H1 (cell line): ENCODE measurements around the gene PDGFRA. TPM values are rescaled to one million over a fixed set of nuclear protein-coding genes. Genes with fewer than 3 reads are reported as not detected.

Experiments
- PHF8 ChIP-seq: fragments of 200-600 bp; sonication (generic); conservative IDR thresholded peaks from 2 replicates; pipeline ENCODE4 v1.7.1; 2012; ENCODE audit warnings: low read depth, mild to moderate bottlenecking, inconsistent platforms, low read length, moderate library complexity
- SP2 ChIP-seq: IDR thresholded peaks from 2 replicates; pipeline ENCODE4 v1.6.1; 2012; ENCODE audit warnings: mild to moderate bottlenecking, low read length, inconsistent platforms
- polyA plus RNA-seq, 7 experiments: library from polyadenylated mRNA; depleted of rRNA in 3 of 7; stranded (reverse) in 5 of 7; unstranded in 2 of 7; fragments of >200 nt in 5 of 7; fragments of 200-250 nt in 2 of 7; gene quantifications; 1 replicate in 5 of 7; 2 replicates in 1 of 7; 4 replicates in 1 of 7; pipeline versions ENCODE4 v1.2.1 to v1.2.3, GENCODE V29; 2011 to 2013; ENCODE audit warnings: missing spikeins in 2 of 7, mixed read lengths in 2 of 7
- total RNA-seq: library from RNA; stranded (reverse); fragmentation: NEBNext Ultra II Directional; extraction: Animal tissue kit (Norgen Biotek cat#: 25700); gene quantifications from 2 replicates; pipeline ENCODE4 v1.2.1, GENCODE V29; 2021
- TF ChIP-seq, protein P1 (sequence below), 3 experiments: IDR thresholded peaks; 1 replicate in 2 of 3; 2 replicates in 1 of 3; pipeline versions ENCODE4 v1.5.1 to v1.6.1; 2011; ENCODE audit warnings: low read length in 3 of 3, mild to moderate bottlenecking in 3 of 3, inconsistent platforms in 2 of 3, low read depth in 1 of 3, moderate library complexity in 1 of 3; ENCODE audit not compliant: insufficient read depth in 1 of 3; ENCODE audit errors: control extremely low read depth in 1 of 3
- TF ChIP-seq, protein P2 (sequence below): IDR thresholded peaks from 2 replicates; pipeline ENCODE4 v1.6.1; 2011; ENCODE audit warnings: low read length, improper control_type of control experiment

The PDGFRA gene
- total and polyA plus RNA-seq, 2 of the 8 experiments (the other 6 are each of a cell fraction or from before 2014, with no cell fraction given): 1.4 to 3.4 TPM

DNA sequence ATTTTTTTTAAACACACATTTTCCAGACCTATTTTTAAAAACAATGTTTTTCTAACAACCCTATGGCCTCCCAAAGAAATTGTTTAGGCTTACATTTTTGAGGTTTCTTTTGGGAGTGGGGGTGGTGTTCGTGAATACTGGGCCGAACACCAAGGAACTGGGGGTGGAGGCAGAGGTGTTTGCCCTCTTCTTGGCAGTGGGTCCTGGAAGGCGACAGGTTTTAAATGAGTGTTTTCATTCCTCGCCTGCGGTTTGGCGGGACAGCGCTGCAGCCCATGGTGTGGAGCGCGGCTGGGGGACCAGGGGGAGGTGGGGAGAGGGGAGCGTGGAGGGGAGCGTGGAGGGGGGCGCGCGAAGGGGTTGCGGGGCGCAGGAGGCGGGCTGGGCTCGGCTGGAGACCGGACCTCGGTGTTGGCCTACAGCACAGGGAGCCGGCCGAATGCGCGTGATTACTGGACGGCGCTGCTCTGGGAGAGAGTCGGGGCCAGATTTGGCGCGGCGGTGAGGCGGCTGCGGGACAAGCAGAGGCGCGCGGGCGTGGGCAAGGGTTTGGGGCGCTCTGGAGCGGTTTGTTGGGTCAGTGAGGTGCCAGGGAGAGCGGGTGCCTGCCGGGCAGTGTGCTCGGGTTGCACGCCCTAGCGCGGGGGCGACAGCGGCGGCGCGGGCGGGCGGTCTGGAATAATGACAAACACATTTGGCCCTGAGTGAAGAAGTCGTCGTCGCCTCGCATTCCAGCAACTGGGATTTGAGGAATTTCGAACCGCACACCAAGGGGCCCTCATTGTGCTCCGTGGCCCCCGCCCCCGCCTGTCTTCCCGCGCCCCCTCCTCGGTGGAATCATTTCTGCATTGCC, 764 bp downstream of the PDGFRA start (continued):
- TF ChIP-seq, protein P1, sequence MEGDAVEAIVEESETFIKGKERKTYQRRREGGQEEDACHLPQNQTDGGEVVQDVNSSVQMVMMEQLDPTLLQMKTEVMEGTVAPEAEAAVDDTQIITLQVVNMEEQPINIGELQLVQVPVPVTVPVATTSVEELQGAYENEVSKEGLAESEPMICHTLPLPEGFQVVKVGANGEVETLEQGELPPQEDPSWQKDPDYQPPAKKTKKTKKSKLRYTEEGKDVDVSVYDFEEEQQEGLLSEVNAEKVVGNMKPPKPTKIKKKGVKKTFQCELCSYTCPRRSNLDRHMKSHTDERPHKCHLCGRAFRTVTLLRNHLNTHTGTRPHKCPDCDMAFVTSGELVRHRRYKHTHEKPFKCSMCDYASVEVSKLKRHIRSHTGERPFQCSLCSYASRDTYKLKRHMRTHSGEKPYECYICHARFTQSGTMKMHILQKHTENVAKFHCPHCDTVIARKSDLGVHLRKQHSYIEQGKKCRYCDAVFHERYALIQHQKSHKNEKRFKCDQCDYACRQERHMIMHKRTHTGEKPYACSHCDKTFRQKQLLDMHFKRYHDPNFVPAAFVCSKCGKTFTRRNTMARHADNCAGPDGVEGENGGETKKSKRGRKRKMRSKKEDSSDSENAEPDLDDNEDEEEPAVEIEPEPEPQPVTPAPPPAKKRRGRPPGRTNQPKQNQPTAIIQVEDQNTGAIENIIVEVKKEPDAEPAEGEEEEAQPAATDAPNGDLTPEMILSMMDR (IDR thresholded peaks at IDR 0.05; ENCODE audit: control extremely low read depth in 1 of 3, insufficient read depth in 1 of 3, low read depth in 1 of 3, low read length in 3 of 3): no peak
- TF ChIP-seq, protein P2, sequence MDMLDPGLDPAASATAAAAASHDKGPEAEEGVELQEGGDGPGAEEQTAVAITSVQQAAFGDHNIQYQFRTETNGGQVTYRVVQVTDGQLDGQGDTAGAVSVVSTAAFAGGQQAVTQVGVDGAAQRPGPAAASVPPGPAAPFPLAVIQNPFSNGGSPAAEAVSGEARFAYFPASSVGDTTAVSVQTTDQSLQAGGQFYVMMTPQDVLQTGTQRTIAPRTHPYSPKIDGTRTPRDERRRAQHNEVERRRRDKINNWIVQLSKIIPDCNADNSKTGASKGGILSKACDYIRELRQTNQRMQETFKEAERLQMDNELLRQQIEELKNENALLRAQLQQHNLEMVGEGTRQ: no peak
- TF ChIP-seq PHF8 (no peak), SP2 (no peak)
